ENCODE results near the gene URGCP. TPM values are rescaled to one million over a fixed set of nuclear protein-coding genes. Genes with fewer than 3 reads are reported as not detected.

URGCP gene
- total and polyA plus RNA-seq, 2 of the 4 experiments (the other 2 are of a cell fraction) = 22.0 to 25.5 TPM

GRCh38 chr7:43922726-43923125, 16.3 kb upstream of the URGCP start (continued):
- TF ChIP-seq ELK1 (IDR thresholded peaks at IDR 0.05; ENCODE audit: borderline replicate concordance, low read depth, low read length) = no peak

GRCh38 chr7:43921423-43921822, 15.0 kb upstream of the URGCP start:
- CTCF ChIA-PET = interaction anchor here (0.6 kb wide), 1 partner anchor 1470 kb away, joined by 3 read pairs; no protein-coding TSS in a partner anchor
- DNase-seq = no peak

More at GRCh38 chr7:43921423-43921822, 15.0 kb upstream of the URGCP start:
- no peak overlapping the region for H3K27ac ChIP-seq (ENCODE audit: insufficient read depth, low read length)
- no peak overlapping the region for H2BK15ac ChIP-seq (ENCODE audit: low read depth, low read length)
- H2AK9ac ChIP-seq (replicated peaks; ENCODE audit: low read depth, low read length, poor library complexity) = no peak overlapping the region
- H2AFZ ChIP-seq (replicated peaks; ENCODE audit: low read length, poor library complexity) = no peak overlapping the region
- no peaks in the 10 kb centered on the region for H3K27me3 ChIP-seq (ENCODE audit: control insufficient read depth, insufficient read depth, low read length)
- H3K79me1 ChIP-seq (ENCODE audit: low read depth in 1 of 2, low read length in 2 of 2) = peaks cover 0 to 11% of the 10 kb centered on the region in 2 experiments; a peak in 1 of 4 replicates
- no peak overlapping the region for H3K9ac ChIP-seq (ENCODE audit: low read depth, low read length)
- no peaks in the 10 kb centered on the region for H3K9me1 ChIP-seq (ENCODE audit: insufficient read depth, low read length)
- no peak for TF ChIP-seq FOS (IDR thresholded peaks at IDR 0.05; ENCODE audit: low read depth, low read length)
- TF ChIP-seq CTCF (conservative IDR thresholded peaks at IDR 0.05; ENCODE audit: low read depth, low read length) = no peak
- TF ChIP-seq ELK1 (IDR thresholded peaks at IDR 0.05; ENCODE audit: borderline replicate concordance, low read depth, low read length) = no peak
- TF ChIP-seq POLR2A (IDR thresholded peaks at IDR 0.05; ENCODE audit: low read depth, low read length) = no peak
- no peak for TF ChIP-seq CEBPB (IDR thresholded peaks at IDR 0.05; ENCODE audit: low read depth, low read length)
- no peak for TF ChIP-seq MAZ (IDR thresholded peaks at IDR 0.05; ENCODE audit: borderline replicate concordance, low read depth, low read length)
- TF ChIP-seq, protein P1, sequence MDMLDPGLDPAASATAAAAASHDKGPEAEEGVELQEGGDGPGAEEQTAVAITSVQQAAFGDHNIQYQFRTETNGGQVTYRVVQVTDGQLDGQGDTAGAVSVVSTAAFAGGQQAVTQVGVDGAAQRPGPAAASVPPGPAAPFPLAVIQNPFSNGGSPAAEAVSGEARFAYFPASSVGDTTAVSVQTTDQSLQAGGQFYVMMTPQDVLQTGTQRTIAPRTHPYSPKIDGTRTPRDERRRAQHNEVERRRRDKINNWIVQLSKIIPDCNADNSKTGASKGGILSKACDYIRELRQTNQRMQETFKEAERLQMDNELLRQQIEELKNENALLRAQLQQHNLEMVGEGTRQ (IDR thresholded peaks at IDR 0.05; ENCODE audit: low read depth, low read length) = no peak
- no peak for TF ChIP-seq NFE2L2 (IDR thresholded peaks at IDR 0.05; ENCODE audit: low read depth, low read length)
- TF ChIP-seq RAD21 (IDR thresholded peaks at IDR 0.05; ENCODE audit: low read length) = no peak
- TF ChIP-seq RFX5 (IDR thresholded peaks at IDR 0.05; ENCODE audit: low read depth, low read length) = no peak
- no peak for TF ChIP-seq SMC3 (IDR thresholded peaks at IDR 0.05; ENCODE audit: low read depth, low read length)
- no peak for TF ChIP-seq CHD1 (IDR thresholded peaks at IDR 0.05; ENCODE audit: low read depth, low read length)
- TF ChIP-seq MAFK (IDR thresholded peaks at IDR 0.05; ENCODE audit: low read depth, low read length) = no peak
- no peak overlapping the region for H3K56ac ChIP-seq (ENCODE audit: extremely low read depth, insufficient read depth, low read length)
- no peak overlapping the region for H4K91ac ChIP-seq (ENCODE audit: insufficient read depth, low read depth, low read length)
- intact Hi-C loops (cut with micrococcal nuclease) = no loop called here
- H2BK120ac ChIP-seq (ENCODE audit: low read depth, low read length) = no peak overlapping the region
- no peak overlapping the region for H3K18ac ChIP-seq (ENCODE audit: low read depth, low read length)
- no peak overlapping the region for H3K4me2 ChIP-seq (ENCODE audit: low read depth, low read length)
- H3K4me3 ChIP-seq (ENCODE audit: insufficient read depth, low read depth, low read length) = no peak overlapping the region
- dilution Hi-C loops (cut with HindIII; ENCODE audit: low sequenced_read_pairs, unreplicated experiment) = no loop called here
- H4K8ac ChIP-seq (ENCODE audit: low read depth in 2 of 2, low read length in 2 of 2) = no peak overlapping the region
- no peak for ATAC-seq (ENCODE audit: low read depth)
- POLR2A ChIA-PET (ENCODE audit: unreplicated experiment) = no interaction called here
- no TSS peak for BruUV-seq (replicated peaks)
- H3K4me1 ChIP-seq (ENCODE audit: control insufficient read depth, insufficient read depth, low read length) = no peaks in the 10 kb centered on the region
- H2AK5ac ChIP-seq (ENCODE audit: low read depth, low read length) = no peak overlapping the region
- H4K5ac ChIP-seq (ENCODE audit: low read depth, low read length) = no peak overlapping the region
- H4K20me1 ChIP-seq (ENCODE audit: insufficient read depth, low read length) = no peaks in the 10 kb centered on the region
- no peak overlapping the region for H3K23ac ChIP-seq (ENCODE audit: low read depth, low read length)
- H2BK5ac ChIP-seq (ENCODE audit: low read depth, low read length, poor library complexity, severe bottlenecking) = no peak overlapping the region
- no peak overlapping the region for H2BK20ac ChIP-seq (ENCODE audit: low read depth, low read length)
- no peaks in the 10 kb centered on the region for H3K36me3 ChIP-seq (ENCODE audit: control insufficient read depth, insufficient read depth, low read length)
- no peaks in the 10 kb centered on the region for H3K9me3 ChIP-seq (ENCODE audit: control insufficient read depth, insufficient read depth, low read length)
- in situ Hi-C loops (cut with MboI; ENCODE audit: low sequenced_read_pairs) = no loop called here
- no peak overlapping the region for H3K4ac ChIP-seq (ENCODE audit: low read depth, low read length)
- no CpG with 5 or more reads among the region's 2 CpGs for WGBS, 2 experiments (ENCODE audit: extremely low coverage in 2 of 2, insufficient read length in 1 of 2)
- no peak overlapping the region for H3K14ac ChIP-seq (replicated peaks; ENCODE audit: low read depth, low read length)
